Common myeloid progenitor, CD34-positive (primary cell): ENCODE results near the gene HDAC4.

Source experiments
- CTCF ChIA-PET: fragments of 350-600 bp; sonication (Branson Sonifier 250); formaldehyde crosslinking; loops from one replicate; lab custom pipeline; 2021; ENCODE audit warnings: antibody characterized with exemption; lab: Charles Lee
- POLR2A ChIA-PET: fragments of 350-600 bp; sonication (Branson Sonifier 250); formaldehyde crosslinking; loops from one replicate; lab custom pipeline; 2021; ENCODE audit warnings: antibody characterized with exemption; lab: Charles Lee
- DNase-seq, 3 donors: peaks; one replicate each; pipeline versions ENCODE4 v3.0.0 to v3.0.0-alpha.2; 2013
- H3K27ac ChIP-seq, 2 experiments: 1 replicate in 1 of 2; 2 replicates in 1 of 2; pipeline ENCODE4 v1.7.0; 2013; ENCODE audit warnings: inconsistent platforms in 2 of 2, low read length in 2 of 2, mild to moderate bottlenecking in 2 of 2, low read depth in 1 of 2, moderate library complexity in 1 of 2; ENCODE audit not compliant: severe bottlenecking in 2 of 2, insufficient read depth in 1 of 2, poor library complexity in 1 of 2
- H3K27me3 ChIP-seq, 5 experiments: replicated peaks in 2 of 5; 1 replicate in 3 of 5; 2 replicates in 2 of 5; pipeline versions ENCODE4 v1.6.1 to v1.7.0; 2013; ENCODE audit warnings: low read length in 4 of 5, mild to moderate bottlenecking in 2 of 5, moderate library complexity in 2 of 5, inconsistent platforms in 1 of 5; ENCODE audit not compliant: insufficient read depth in 5 of 5, control insufficient read depth in 4 of 5
- H3K36me3 ChIP-seq, 4 experiments: 1 replicate in 2 of 4; 2 replicates in 2 of 4; pipeline versions ENCODE4 v1.6.1 to v1.7.0; 2013; ENCODE audit warnings: low read length in 3 of 4, control low read depth in 1 of 4, mild to moderate bottlenecking in 1 of 4; ENCODE audit not compliant: control insufficient read depth in 4 of 4, insufficient read depth in 4 of 4
- H3K4me1 ChIP-seq, 4 experiments: 1 replicate in 3 of 4; 2 replicates in 1 of 4; pipeline versions ENCODE4 v1.6.1 to v1.7.1; 2013; ENCODE audit warnings: low read length in 3 of 4, mild to moderate bottlenecking in 3 of 4, control low read depth in 1 of 4, inconsistent platforms in 1 of 4, moderate library complexity in 1 of 4; ENCODE audit not compliant: control insufficient read depth in 4 of 4, insufficient read depth in 4 of 4; ENCODE audit errors: control extremely low read depth in 1 of 4
- H3K4me3 ChIP-seq, 7 experiments: 1 replicate in 4 of 7; 2 replicates in 3 of 7; pipeline versions ENCODE4 v1.5.1 to v1.7.0; 2013; ENCODE audit warnings: mild to moderate bottlenecking in 7 of 7, low read length in 6 of 7, moderate library complexity in 6 of 7, inconsistent platforms in 2 of 7, low read depth in 2 of 7, control low read depth in 1 of 7; ENCODE audit not compliant: insufficient read depth in 4 of 7, control insufficient read depth in 1 of 7; ENCODE audit errors: extremely low read depth in 1 of 7
- H3K9me3 ChIP-seq, 5 experiments: 1 replicate in 4 of 5; 2 replicates in 1 of 5; pipeline versions ENCODE4 v1.6.1 to v1.7.1; 2013; ENCODE audit warnings: low read length in 4 of 5, mild to moderate bottlenecking in 2 of 5, inconsistent platforms in 1 of 5, low read depth in 1 of 5, moderate library complexity in 1 of 5; ENCODE audit not compliant: control insufficient read depth in 4 of 5, insufficient read depth in 2 of 5; ENCODE audit errors: control extremely low read depth in 1 of 5
- WGBS: methylation state at CpG from one replicate; pipeline ENCODE4 v1.1.5; 2013; ENCODE audit not compliant: insufficient coverage; 5-methylcytosine and 5-hydroxymethylcytosine counted together

HDAC4 gene

GRCh38 chr2:239383036-239383758 lies 17.6 kb downstream of the HDAC4 start:
- ChIA-PET CTCF (no interaction called here), POLR2A (no interaction called here)
- H3K27me3 ChIP-seq, result no peaks in the 10 kb centered on the region
- no peaks in the 10 kb centered on the region for H3K9me3 ChIP-seq
- no peak overlapping the region for H3K27ac ChIP-seq
- H3K4me3 ChIP-seq, result no peak overlapping the region
- DNase-seq, result no peak
- peaks cover 6 to 15% (median 13%) of the 10 kb centered on the region in 4 experiments for H3K4me1 ChIP-seq
- peaks cover 0 to 6% (median 2%) of the 10 kb centered on the region in 4 experiments for H3K36me3 ChIP-seq
- 98% methylated on average over 19 of the region's 24 CpGs for WGBS

- no peak for DNase-seq
- CTCF ChIA-PET, result interaction anchor here (1.2 kb wide), 1 partner anchor 19 kb away, joined by 3 read pairs; no protein-coding TSS in a partner anchor
- Histone ChIP-seq H3K36me3 (peaks cover 0 to 5% (median 2%) of the 10 kb centered on the region in 4 experiments), H3K4me3 (no peak overlapping the region), H3K27ac (no peak overlapping the region), H3K4me1 (peaks cover 6 to 15% (median 13%) of the 10 kb centered on the region in 4 experiments), H3K27me3 (no peaks in the 10 kb centered on the region), H3K9me3 (no peaks in the 10 kb centered on the region)
- POLR2A ChIA-PET, result interaction anchor here (0.6 kb wide), 1 partner anchor 9 kb away, joined by 3 read pairs; no protein-coding TSS in a partner anchor
- 98% methylated on average over 5 of the region's 6 CpGs for WGBS
These were observed 18.4 kb downstream of the HDAC4 start for GRCh38 chr2:239382384-239382880.

- WGBS, result 95% methylated on average over 3 of the region's 7 CpGs
- Histone ChIP-seq H3K9me3 (no peaks in the 10 kb centered on the region), H3K4me3 (no peak overlapping the region), H3K27me3 (no peaks in the 10 kb centered on the region), H3K36me3 (peaks cover 0 to 5% (median 2%) of the 10 kb centered on the region in 4 experiments), H3K27ac (no peak overlapping the region), H3K4me1 (peaks cover 6 to 15% (median 13%) of the 10 kb centered on the region in 4 experiments)
- CTCF ChIA-PET, result interaction anchor here (1.1 to 2.1 kb wide), 6 partner anchors 9 to 501 kb away, joined by 3 to 7 read pairs (median 6); no protein-coding TSS in a partner anchor
- peak in 1 of 3 donors; percentile 36 for DNase-seq
- POLR2A ChIA-PET, result no interaction called here
These were observed 19.1 kb downstream of the HDAC4 start for GRCh38 chr2:239381709-239382134.

DNA sequence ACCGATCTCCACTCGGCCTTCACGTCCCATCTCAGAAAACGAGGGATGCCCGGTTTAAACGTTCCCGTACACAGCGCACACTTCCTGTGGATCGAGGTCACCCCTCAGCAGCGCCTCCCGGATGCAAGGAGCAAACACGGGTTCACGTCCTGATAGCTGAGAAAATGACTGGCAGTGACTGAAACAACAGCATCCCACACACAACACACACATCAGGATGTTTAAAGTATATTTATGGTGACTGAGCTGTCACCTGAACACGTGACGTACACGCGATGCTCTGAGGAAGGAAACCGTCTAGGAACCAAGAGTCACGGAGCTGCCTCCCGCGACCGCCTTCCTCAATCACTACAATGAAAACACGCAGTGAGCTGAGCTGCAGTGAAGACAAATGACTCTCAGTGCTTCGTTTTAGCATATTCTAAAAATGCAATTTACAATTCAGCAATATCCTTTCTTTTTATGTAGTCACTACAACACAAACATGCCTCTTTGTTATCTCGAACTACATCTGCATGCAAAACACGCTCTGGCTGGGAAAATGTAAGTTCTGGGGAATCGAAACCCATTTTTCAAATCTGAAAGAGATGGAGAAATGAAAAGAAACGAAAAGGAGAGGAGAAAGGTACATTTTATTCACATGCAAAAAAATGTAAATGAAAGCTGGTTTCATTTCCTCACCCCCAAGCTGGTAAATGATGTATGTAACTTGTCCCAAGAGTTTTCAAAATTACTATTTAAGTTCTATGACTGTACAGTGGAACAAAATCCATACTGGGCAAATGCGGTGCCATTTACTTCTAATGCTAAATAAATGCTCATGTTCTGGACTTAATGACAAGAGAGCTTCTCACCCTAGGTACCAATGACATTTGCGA lies 19.8 kb downstream of the HDAC4 start:
- CTCF ChIA-PET, result interaction anchor here (0.7 to 2.1 kb wide), 9 partner anchors 10 to 504 kb away, joined by 3 to 7 read pairs (median 3); no protein-coding TSS in a partner anchor
- POLR2A ChIA-PET, result no interaction called here
- H3K4me1 ChIP-seq, result peaks cover 6 to 15% (median 13%) of the 10 kb centered on the region in 4 experiments
- H3K9me3 ChIP-seq, result no peaks in the 10 kb centered on the region
- peak overlapping the region in 5 of 7 experiments; percentile 9 to 64 (median 41) for H3K4me3 ChIP-seq
- H3K27ac ChIP-seq, result no peak overlapping the region
- 21% methylated on average over 15 of the region's 30 CpGs for WGBS
- peak; percentile 45 to 84 (median 76) for DNase-seq
- H3K27me3 ChIP-seq, result no peaks in the 10 kb centered on the region
- peaks cover 0 to 6% (median 2%) of the 10 kb centered on the region in 4 experiments for H3K36me3 ChIP-seq

DNA sequence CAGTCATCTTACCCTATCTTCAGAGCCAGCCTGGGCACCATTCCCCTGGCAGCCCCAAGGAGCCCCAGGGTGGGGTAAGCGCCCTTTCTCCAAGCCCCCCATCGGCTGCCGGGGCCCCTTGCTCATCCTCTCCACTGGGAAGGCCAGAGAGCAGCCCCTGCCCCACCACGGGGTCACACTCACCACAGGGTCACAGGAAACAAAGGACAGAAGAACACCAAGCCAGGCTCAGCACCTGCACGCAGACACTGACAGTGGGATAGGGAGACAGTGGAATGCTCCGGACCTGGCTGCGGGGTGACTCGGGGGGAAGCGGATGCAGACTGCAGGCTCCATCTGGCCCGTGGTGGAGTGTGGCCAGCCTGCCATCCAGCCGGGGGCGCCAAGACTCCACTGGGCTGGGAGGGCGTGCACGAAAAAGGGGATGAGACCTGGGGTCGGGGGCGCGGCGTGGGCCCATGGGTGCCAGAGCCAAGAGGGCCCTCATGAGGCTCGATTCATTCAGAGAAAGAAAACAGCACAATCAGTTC lies 21.1 kb downstream of the HDAC4 start:
- ChIA-PET POLR2A (no interaction called here), CTCF (interaction anchor here (0.9 to 2.1 kb wide), 2 partner anchors 11 to 237 kb away, joined by 3 to 6 read pairs; no protein-coding TSS in a partner anchor)
- Histone ChIP-seq H3K27me3 (no peaks in the 10 kb centered on the region), H3K27ac (no peak overlapping the region), H3K9me3 (no peaks in the 10 kb centered on the region), H3K4me1 (peaks cover 6 to 15% (median 13%) of the 10 kb centered on the region in 4 experiments), H3K36me3 (peaks cover 0 to 9% (median 2%) of the 10 kb centered on the region in 4 experiments), H3K4me3 (no peak overlapping the region)
- WGBS, result 97% methylated on average over 17 of the region's 19 CpGs
- no peak for DNase-seq

- H3K4me3 ChIP-seq, result no peak overlapping the region
- peaks cover 6 to 15% (median 13%) of the 10 kb centered on the region in 4 experiments for H3K4me1 ChIP-seq
- POLR2A ChIA-PET, result no interaction called here
- H3K27me3 ChIP-seq, result no peaks in the 10 kb centered on the region
- H3K9me3 ChIP-seq, result no peaks in the 10 kb centered on the region
- no peak for DNase-seq
- H3K36me3 ChIP-seq, result peaks cover 0 to 9% (median 2%) of the 10 kb centered on the region in 4 experiments
- H3K27ac ChIP-seq, result no peak overlapping the region
- CTCF ChIA-PET, result no interaction called here
- WGBS, result 93% methylated on average over 17 of the region's 20 CpGs
These were observed 21.7 kb downstream of the HDAC4 start for GRCh38 chr2:239378918-239379640.
